Omental fat pad (tissue), 4 donors: ENCODE data around the gene RSPH1. TPM values are rescaled to one million over a fixed set of nuclear protein-coding genes. Genes with fewer than 3 reads are reported as not detected.

ENCODE experiments used
- ATAC-seq: fragments of 150-250 bp; one replicate; pipeline ENCODE4 v1.9.1; 2016; ENCODE audit warnings: mild to moderate bottlenecking, moderate library complexity; ENCODE audit not compliant: low FRiP score
- DNase-seq: peaks from one replicate; pipeline ENCODE4 v3.0.0-alpha.2; 2019; ENCODE audit warnings: low spot score
- total RNA-seq, 4 donors: library from RNA; depleted of rRNA; stranded (reverse); fragments of >200 nt; gene quantifications; one replicate each; pipeline ENCODE4 v1.1.0, GENCODE V29; 2016
- TF ChIP-seq, protein P1 (sequence below), 3 donors: fragments of 450-650 bp; IDR thresholded peaks; one replicate each; pipeline ENCODE4 v1.5.1; 2016 to 2017; ENCODE audit warnings: antibody characterized with exemption in 3 of 3, mild to moderate bottlenecking in 3 of 3, moderate library complexity in 2 of 3

RSPH1 gene
- total RNA-seq, 4 donors from 2014 or later: 0.31 to 0.37 (median 0.36) TPM; not detected in 1

DNA sequence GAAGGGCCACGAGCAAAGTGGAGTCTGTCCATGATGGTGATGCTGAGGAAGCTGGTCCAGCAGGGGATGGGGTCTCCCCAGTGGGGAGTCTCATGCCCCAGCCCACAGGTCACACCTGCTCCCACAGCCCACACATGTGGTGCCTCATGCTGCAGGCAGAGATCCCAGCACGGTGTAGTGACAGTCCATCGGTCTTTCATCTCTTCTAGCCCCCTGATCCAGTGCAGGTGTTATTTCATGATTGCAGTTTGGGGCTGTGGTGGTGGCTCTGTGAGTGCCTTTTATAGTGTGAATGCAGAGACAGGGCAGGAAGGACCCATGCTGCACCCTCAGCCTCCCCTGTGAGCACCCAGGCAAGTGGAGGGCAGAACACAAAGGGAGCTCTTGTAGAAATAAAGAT, 47.3 kb downstream of the RSPH1 start:
- DNase-seq: no peak
- TF ChIP-seq, protein P1, sequence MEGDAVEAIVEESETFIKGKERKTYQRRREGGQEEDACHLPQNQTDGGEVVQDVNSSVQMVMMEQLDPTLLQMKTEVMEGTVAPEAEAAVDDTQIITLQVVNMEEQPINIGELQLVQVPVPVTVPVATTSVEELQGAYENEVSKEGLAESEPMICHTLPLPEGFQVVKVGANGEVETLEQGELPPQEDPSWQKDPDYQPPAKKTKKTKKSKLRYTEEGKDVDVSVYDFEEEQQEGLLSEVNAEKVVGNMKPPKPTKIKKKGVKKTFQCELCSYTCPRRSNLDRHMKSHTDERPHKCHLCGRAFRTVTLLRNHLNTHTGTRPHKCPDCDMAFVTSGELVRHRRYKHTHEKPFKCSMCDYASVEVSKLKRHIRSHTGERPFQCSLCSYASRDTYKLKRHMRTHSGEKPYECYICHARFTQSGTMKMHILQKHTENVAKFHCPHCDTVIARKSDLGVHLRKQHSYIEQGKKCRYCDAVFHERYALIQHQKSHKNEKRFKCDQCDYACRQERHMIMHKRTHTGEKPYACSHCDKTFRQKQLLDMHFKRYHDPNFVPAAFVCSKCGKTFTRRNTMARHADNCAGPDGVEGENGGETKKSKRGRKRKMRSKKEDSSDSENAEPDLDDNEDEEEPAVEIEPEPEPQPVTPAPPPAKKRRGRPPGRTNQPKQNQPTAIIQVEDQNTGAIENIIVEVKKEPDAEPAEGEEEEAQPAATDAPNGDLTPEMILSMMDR (IDR thresholded peaks at IDR 0.05): no peak
- no peak for ATAC-seq

GRCh38 chr21:42447732-42448131, 48.3 kb downstream of the RSPH1 start:
- TF ChIP-seq, protein P1 (IDR thresholded peaks at IDR 0.05): no peak
- no peak for DNase-seq
- ATAC-seq: no peak

DNA sequence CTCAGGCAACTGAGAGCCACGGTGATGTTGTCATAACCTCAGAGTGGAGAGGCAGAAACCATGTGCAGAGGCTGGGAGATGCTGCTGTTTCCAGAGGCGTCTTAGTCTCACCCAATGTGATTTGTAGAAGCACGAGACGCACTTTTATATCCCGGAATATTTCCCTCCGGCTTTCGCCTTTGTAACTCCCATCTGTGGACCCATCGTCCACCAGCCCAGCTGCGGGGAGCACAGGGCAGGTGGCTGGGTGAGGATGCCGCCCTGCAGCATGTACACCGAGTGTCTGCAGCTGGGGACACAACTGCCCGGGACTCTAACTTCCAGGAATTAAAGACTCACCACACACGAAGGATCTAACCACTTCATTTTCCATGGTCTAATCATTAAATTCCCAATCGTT, 48.8 kb downstream of the RSPH1 start:
- ATAC-seq (no peak), DNase-seq (no peak)
- TF ChIP-seq, protein P1 (IDR thresholded peaks at IDR 0.05): no peak

DNA sequence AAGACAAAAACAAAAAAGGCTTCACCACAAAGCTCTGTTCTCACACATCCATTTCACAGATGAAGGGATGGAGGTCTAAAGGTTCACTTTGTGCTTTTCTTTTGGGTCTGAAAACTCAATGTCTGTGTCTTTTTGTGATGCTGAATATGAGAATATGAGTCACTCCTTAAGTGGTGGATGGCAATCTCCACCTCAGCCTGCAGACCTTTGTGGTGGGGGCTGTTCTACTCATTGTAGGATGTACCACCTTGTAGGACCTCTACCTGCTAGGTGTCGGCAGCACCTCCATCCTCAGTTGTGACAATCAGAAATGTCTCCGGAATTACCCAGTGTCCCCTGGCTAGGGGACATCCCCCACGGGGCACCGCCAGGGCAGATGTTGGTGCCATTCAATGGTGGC, 49.5 kb downstream of the RSPH1 start:
- TF ChIP-seq, protein P1 (IDR thresholded peaks at IDR 0.05): no peak
- no peak for ATAC-seq

GRCh38 chr21:42445311-42445710, 50.7 kb downstream of the RSPH1 start:
- no peak for ATAC-seq

More for the DNA sequence above, 49.5 kb downstream of the RSPH1 start:
- DNase-seq: no peak

GRCh38 chr21:42444745-42445059, 51.3 kb downstream of the RSPH1 start:
- ATAC-seq (no peak), DNase-seq (no peak)
- TF ChIP-seq, protein P1 (IDR thresholded peaks at IDR 0.05): no peak

More at GRCh38 chr21:42445311-42445710, 50.7 kb downstream of the RSPH1 start:
- TF ChIP-seq, protein P1 (IDR thresholded peaks at IDR 0.05): no peak
- DNase-seq: no peak

DNA sequence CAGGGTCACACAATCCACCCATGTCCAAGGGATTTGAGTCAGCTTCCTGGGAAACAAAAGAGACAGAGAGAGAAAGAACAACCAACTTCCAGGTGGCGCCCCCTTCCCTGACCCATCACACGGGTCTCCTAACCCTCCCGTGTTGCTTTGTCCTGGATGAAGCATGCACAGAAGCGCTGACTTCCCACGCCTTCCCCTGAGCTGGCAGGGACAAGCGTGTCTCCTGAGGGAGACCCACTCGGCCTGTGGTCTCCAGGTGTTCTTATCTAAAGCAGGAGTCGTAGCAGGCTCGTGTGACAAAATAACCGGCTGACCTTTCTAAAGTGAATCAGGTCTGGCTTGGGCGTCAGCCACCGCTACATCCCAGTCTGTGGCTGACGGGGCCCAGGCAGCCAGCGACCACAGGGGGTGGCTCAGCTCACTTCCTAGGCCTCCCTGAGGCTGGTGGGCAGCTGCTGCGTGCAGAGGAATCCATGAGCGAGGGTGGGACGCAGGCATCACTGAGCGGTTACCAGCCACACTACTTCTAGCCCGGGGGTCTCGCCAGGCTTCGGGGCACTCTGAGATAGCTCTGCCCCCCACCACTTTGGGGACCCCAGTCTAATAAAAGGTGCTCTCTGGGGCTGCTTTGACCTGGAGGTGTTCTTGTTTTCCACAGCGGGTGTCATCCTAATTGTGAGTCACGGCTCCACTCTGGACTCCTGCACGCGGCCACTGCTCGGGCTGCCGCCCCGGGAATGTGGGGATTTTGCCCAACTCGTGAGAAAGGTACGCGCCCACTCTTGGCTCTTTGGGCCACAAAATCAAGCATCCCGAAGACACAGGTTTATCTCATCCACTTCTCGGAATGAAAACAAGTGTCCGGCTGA, 51.9 kb downstream of the RSPH1 start:
- DNase-seq: no peak
- TF ChIP-seq, protein P1 (IDR thresholded peaks at IDR 0.05): no peak
- no peak for ATAC-seq
